Liver (tissue), 9 donors: ENCODE data around the gene TFAP2B. TPM values are rescaled to one million over a fixed set of nuclear protein-coding genes. Genes with fewer than 3 reads are reported as not detected.

Source experiments
- DNase-seq: peaks from one replicate; pipeline ENCODE4 v3.0.0-alpha.2; 2017; ENCODE audit warnings: low spot score
- H3K27ac ChIP-seq, 2 donors: one replicate each; pipeline ENCODE4 v1.7.0; 2013; ENCODE audit warnings: inconsistent platforms in 2 of 2, low read length in 2 of 2, control low read depth in 1 of 2, low read depth in 1 of 2, mild to moderate bottlenecking in 1 of 2
- H3K27me3 ChIP-seq, 4 donors: one replicate each; pipeline versions ENCODE4 v1.6.1 to v1.7.0; 2013; ENCODE audit warnings: low read length in 3 of 4, inconsistent platforms in 1 of 4, mild to moderate bottlenecking in 1 of 4, moderate library complexity in 1 of 4; ENCODE audit not compliant: control insufficient read depth in 4 of 4, insufficient read depth in 4 of 4
- H3K36me3 ChIP-seq, 4 donors: one replicate each; pipeline versions ENCODE4 v1.6.1 to v1.7.0; 2013; ENCODE audit warnings: low read length in 3 of 4, mild to moderate bottlenecking in 3 of 4, low read depth in 1 of 4, moderate library complexity in 1 of 4; ENCODE audit not compliant: control insufficient read depth in 4 of 4, insufficient read depth in 3 of 4
- H3K4me1 ChIP-seq, 4 donors: one replicate each; pipeline versions ENCODE4 v1.6.1 to v1.7.0; 2013; ENCODE audit warnings: low read length in 3 of 4, mild to moderate bottlenecking in 3 of 4, moderate library complexity in 1 of 4; ENCODE audit not compliant: control insufficient read depth in 4 of 4, insufficient read depth in 4 of 4
- H3K4me3 ChIP-seq, 3 donors: one replicate each; pipeline versions ENCODE4 v1.6.1 to v1.7.0; 2013; ENCODE audit warnings: low read length in 3 of 3, control low read depth in 1 of 3, low read depth in 1 of 3, mild to moderate bottlenecking in 1 of 3
- H3K9ac ChIP-seq, 2 donors: one replicate each; pipeline ENCODE4 v1.7.0; 2013; ENCODE audit warnings: low read length in 2 of 2, mild to moderate bottlenecking in 2 of 2, moderate library complexity in 2 of 2, control low read depth in 1 of 2, low read depth in 1 of 2
- H3K9me3 ChIP-seq, 4 donors: one replicate each; pipeline versions ENCODE4 v1.6.1 to v1.7.0; 2013; ENCODE audit warnings: low read length in 3 of 4; ENCODE audit not compliant: control insufficient read depth in 4 of 4
- ATF3 ChIP-seq: IDR thresholded peaks from 2 replicates; pipeline ENCODE4 v1.6.1; 2016; ENCODE audit warnings: antibody characterized with exemption
- CTCF ChIP-seq: fragments of 150-350 bp; IDR thresholded peaks from 2 replicates; pipeline ENCODE4 v1.5.1; 2017; ENCODE audit warnings: improper control_type of control experiment, low read depth, low read length; ENCODE audit not compliant: missing input control
- EGR1 ChIP-seq, 2 donors: IDR thresholded peaks; 2 replicates each; pipeline ENCODE4 v1.6.1; 2016 to 2018; ENCODE audit warnings: antibody characterized with exemption in 2 of 2, low read depth in 2 of 2
- FOXA1 ChIP-seq: IDR thresholded peaks from 2 replicates; pipeline ENCODE4 v1.6.1; 2016; ENCODE audit warnings: antibody characterized with exemption
- FOXA2 ChIP-seq: IDR thresholded peaks from 2 replicates; pipeline ENCODE4 v1.6.1; 2016; ENCODE audit warnings: antibody characterized with exemption
- HNF4A ChIP-seq, 2 donors: conservative IDR thresholded peaks; 2 replicates each; pipeline ENCODE4 v1.6.1; 2016; ENCODE audit warnings: antibody characterized with exemption in 2 of 2, mild to moderate bottlenecking in 2 of 2
- HNF4G ChIP-seq: IDR thresholded peaks from 2 replicates; pipeline ENCODE4 v1.6.1; 2016; ENCODE audit warnings: antibody characterized with exemption
- JUND ChIP-seq, 2 donors: IDR thresholded peaks; 2 replicates each; pipeline ENCODE4 v1.6.1; 2016; ENCODE audit warnings: antibody characterized with exemption in 2 of 2
- MAX ChIP-seq: IDR thresholded peaks from 2 replicates; pipeline ENCODE4 v1.6.1; 2016; ENCODE audit warnings: antibody characterized with exemption
- NR2F2 ChIP-seq: IDR thresholded peaks from 2 replicates; pipeline ENCODE4 v1.6.1; 2016; ENCODE audit warnings: antibody characterized with exemption
- REST ChIP-seq: IDR thresholded peaks from 2 replicates; pipeline ENCODE4 v1.6.1; 2016; ENCODE audit warnings: antibody characterized with exemption, mild to moderate bottlenecking
- RXRA ChIP-seq, 2 donors: IDR thresholded peaks; 2 replicates each; pipeline ENCODE4 v1.6.1; 2017 to 2018; ENCODE audit warnings: antibody characterized with exemption in 2 of 2, mild to moderate bottlenecking in 1 of 2
- SP1 ChIP-seq: IDR thresholded peaks from 2 replicates; pipeline ENCODE4 v1.6.1; 2018; ENCODE audit warnings: antibody characterized with exemption, mild to moderate bottlenecking
- ZBTB33 ChIP-seq: IDR thresholded peaks from 2 replicates; pipeline ENCODE4 v1.6.1; 2016; ENCODE audit warnings: antibody characterized with exemption
- WGBS: extraction: QIAGEN DNeasy Blood & Tissue Kit; methylation state at CpG from one replicate; pipeline ENCODE4 v1.1.7; 2013; 5-methylcytosine and 5-hydroxymethylcytosine counted together
- polyA plus RNA-seq, 2 donors: library from polyadenylated mRNA; stranded (reverse) in 1 of 2; unstranded in 1 of 2; fragments of 200-250 nt in 1 of 2; fragments of >200 nt in 1 of 2; fragmentation: Nextera tagmentation in 1 of 2; extraction: Ambion mirVana in 1 of 2; gene quantifications; one replicate each; pipeline versions ENCODE4 v1.2.1 to v1.2.3, GENCODE V29; 2013 to 2015
- total RNA-seq, 2 donors: library from RNA; depleted of rRNA; stranded (reverse); fragments of >200 nt; gene quantifications; one replicate each; pipeline ENCODE4 v1.2.3, GENCODE V29; 2014
- donor health status: healthy.
- donor health status: healthy.
- donor health status: healthy.
- donor health status: healthy.
- donor health status: healthy.

TFAP2B gene
- total and polyA plus RNA-seq, 4 donors = not detected

- no peak for DNase-seq
- Histone ChIP-seq H3K9ac (no peak overlapping the region), H3K36me3 (no peaks in the 10 kb centered on the region), H3K27me3 (peaks cover 3 to 34% (median 12%) of the 10 kb centered on the region in 4 donors), H3K4me3 (peak overlapping the region in 2 of 3 donors; percentile 12 to 35), H3K27ac (no peak overlapping the region), H3K4me1 (peaks cover 4 to 12% (median 11%) of the 10 kb centered on the region in 4 donors), H3K9me3 (peaks cover 0 to 2% (median 0%) of the 10 kb centered on the region in 4 donors)
- 10% methylated on average over 55 of the region's 55 CpGs for WGBS
- TF ChIP-seq FOXA2 (no peak), EGR1 (IDR thresholded peaks at IDR 0.05; ENCODE audit: low read depth in 2 of 2) (peak; percentile 78 to 84)
These were observed 31.8 kb downstream of the TFAP2B start for GRCh38 chr6:50850223-50851048.

GRCh38 chr6:50851049-50851845 lies 32.6 kb downstream of the TFAP2B start:
- peaks cover 4 to 12% (median 10%) of the 10 kb centered on the region in 4 donors for H3K4me1 ChIP-seq
- no peak overlapping the region for H3K4me3 ChIP-seq
- H3K36me3 ChIP-seq = no peaks in the 10 kb centered on the region
- WGBS = 12% methylated on average over 31 of the region's 31 CpGs
- peaks cover 3 to 31% (median 12%) of the 10 kb centered on the region in 4 donors for H3K27me3 ChIP-seq
- peaks cover 0 to 2% (median 0%) of the 10 kb centered on the region in 4 donors for H3K9me3 ChIP-seq
- no peak overlapping the region for H3K27ac ChIP-seq
- TF ChIP-seq FOXA2 = no peak
- no peak for TF ChIP-seq REST
- TF ChIP-seq SP1 = no peak
- no peak for TF ChIP-seq EGR1 (IDR thresholded peaks at IDR 0.05; ENCODE audit: low read depth in 2 of 2)
- TF ChIP-seq NR2F2 = no peak
- no peak for TF ChIP-seq FOXA1
- TF ChIP-seq ZBTB33 = no peak
- no peak for TF ChIP-seq RXRA (IDR thresholded peaks at IDR 0.05)
- TF ChIP-seq HNF4A (conservative IDR thresholded peaks at IDR 0.05) = no peak
- no peak overlapping the region for H3K9ac ChIP-seq
- DNase-seq = no peak

- H3K9ac ChIP-seq = no peak overlapping the region
- H3K4me3 ChIP-seq = no peak overlapping the region
- peaks cover 3 to 23% (median 9%) of the 10 kb centered on the region in 4 donors for H3K27me3 ChIP-seq
- DNase-seq = no peak
- no peak overlapping the region for H3K27ac ChIP-seq
- H3K4me1 ChIP-seq = peaks cover 4 to 12% (median 10%) of the 10 kb centered on the region in 4 donors
- WGBS = 32% methylated on average over 6 of the region's 6 CpGs
- H3K9me3 ChIP-seq = peaks cover 0 to 2% (median under 1%) of the 10 kb centered on the region in 4 donors
- H3K36me3 ChIP-seq = no peaks in the 10 kb centered on the region
- TF ChIP-seq JUND (IDR thresholded peaks at IDR 0.05) = no peak
- TF ChIP-seq EGR1 (IDR thresholded peaks at IDR 0.05; ENCODE audit: low read depth in 2 of 2) = no peak
- no peak for TF ChIP-seq MAX
- TF ChIP-seq HNF4A (conservative IDR thresholded peaks at IDR 0.05) = no peak
- TF ChIP-seq CTCF = no peak
- TF ChIP-seq ATF3 = no peak
- TF ChIP-seq ZBTB33 = no peak
- TF ChIP-seq HNF4G = no peak
These were observed 35.3 kb downstream of the TFAP2B start for GRCh38 chr6:50853939-50854338.
